Ecto neural progenitor cell (in vitro differentiated cells): ENCODE results near the gene ANKRD53.
A peak's percentile ranks its signal among the peaks of the same experiment; 100 is the strongest.

Experiments
- DNase-seq: peaks from one replicate; pipeline ENCODE4 v3.0.0-alpha.2; 2018; ENCODE audit warnings: low spot score

Gene ANKRD53

DNA sequence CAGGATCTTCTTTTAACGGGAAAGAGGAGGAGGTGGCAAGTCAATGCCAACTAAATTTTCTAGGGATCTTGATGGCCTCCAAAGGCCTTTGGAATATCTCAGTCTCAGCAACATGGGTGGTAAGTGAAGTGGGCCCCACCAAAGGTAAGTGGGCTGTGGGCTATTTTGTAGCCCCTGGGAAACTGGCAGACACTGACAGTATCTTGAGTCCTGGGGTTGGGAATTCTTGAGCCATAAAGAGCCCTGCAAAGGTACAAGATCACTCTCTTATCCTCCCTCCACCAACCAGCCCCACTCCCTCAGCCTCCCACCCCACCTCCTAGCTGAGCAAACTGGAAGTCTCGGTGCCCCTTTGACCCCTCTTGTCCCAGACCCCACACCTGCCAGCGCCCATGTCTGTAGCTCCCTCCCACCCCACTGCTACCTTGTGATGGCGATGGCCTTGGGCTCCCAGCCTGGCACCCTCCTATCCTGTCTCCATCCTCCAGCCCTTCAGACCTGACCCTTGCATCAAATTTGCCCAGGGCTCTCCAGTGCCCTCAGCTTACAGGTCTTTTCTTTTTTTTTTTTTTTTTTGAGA lies 34.2 kb upstream of the ANKRD53 start:
- peak; percentile 44 for DNase-seq

DNA sequence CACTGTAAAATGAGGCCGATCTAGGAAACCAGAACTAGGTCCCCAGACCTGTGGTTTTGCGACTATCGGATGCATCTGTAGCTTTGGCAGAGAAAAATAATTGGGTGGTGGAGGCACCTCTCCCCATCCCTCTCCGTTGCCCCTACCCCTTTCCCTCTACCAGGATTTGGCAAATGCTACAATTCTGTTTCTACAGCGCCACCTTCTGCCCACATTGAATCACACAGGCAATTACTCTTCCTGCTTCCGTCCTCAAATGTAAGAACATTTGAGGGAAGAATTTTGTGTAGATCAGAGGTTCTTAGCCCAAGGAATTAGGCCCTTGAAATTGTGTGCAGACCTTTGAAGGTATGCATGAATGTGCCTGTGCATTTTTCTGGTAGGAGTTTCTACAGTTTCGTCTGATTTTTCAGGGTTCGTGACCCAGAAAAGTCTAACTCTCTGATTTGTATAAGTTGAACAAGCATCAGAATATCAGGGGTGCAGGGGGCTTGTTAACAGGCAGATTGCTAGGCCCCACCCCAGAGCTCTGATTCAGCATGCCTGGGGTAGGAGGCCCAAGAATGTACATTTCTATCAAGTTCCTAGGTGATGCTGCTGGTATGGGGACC lies 31.5 kb upstream of the ANKRD53 start:
- peak; percentile 73 for DNase-seq

- peak; percentile 46 for DNase-seq
Observed at GRCh38 chr2:70947556-70948184, 30.8 kb upstream of the ANKRD53 start.

DNA sequence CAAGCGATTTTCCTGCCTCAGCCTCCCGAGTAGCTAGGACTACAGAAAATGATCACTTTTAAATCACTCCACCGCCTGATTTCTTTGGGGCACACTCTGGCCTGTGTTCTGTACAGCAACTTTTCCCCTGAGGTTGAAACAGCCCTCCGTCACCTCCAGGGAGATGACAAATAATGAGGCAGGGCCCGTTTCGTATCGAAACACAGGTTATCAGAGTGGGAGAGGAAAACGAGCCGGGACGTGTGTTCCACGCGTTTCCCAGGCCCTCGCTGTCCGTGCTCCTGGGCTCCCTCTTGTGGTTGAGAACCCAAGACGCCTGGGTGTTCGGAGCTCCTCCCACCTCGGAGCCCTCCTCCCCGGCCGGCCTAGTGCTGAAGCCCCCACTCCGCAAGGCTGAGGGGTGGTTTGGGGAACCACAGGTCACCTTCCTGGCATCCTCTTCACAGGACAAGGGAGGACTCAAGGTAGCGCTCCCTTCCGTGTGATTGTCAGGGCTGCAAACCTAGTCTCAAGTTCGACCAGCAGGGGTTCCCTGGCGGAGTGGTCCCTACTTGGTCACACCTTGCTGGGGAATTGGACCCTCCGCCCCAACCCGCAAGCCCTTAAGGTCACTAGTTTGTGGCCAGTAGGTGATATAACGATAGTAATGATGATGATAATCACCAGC lies 30.0 kb upstream of the ANKRD53 start:
- peak; percentile 87 for DNase-seq

DNA sequence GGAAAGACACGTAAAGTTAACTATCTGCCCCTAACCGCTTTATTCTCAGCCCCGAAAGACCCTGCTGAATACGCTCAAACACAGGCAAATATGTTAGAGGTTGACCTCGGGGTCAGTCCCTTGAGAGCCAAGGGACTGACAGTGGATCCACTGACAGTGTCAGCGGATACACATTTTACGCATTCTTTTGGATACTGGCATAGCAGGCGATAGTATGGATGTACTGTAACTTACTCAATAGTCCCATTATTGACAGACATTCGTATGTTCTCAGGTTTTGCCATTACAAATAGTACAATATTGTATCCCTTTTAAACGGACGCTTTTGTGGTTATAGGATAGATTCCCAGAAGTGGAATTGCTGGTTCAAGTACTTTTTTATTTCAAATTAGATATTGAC lies 29.3 kb upstream of the ANKRD53 start:
- no peak for DNase-seq

DNA sequence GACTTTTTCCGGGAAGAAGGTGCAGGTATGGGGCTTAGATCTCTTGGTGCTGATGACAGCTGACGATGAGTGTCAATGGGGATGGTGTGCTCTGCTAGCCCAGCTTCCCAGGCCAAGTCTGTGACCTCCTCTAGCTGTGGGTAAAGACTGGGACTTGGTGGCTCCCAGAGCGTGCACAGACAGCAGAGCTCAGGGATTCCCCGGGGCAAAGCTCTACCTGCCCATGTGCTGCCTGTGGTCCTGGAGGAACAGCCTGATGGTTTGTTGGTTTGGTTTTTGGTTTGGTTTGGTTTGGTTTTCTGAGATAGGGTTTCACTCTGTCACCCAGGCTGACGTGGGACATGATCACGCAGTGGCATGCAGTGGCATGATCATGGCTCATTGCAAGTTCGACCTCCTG lies 23.5 kb upstream of the ANKRD53 start:
- DNase-seq, result no peak

DNA sequence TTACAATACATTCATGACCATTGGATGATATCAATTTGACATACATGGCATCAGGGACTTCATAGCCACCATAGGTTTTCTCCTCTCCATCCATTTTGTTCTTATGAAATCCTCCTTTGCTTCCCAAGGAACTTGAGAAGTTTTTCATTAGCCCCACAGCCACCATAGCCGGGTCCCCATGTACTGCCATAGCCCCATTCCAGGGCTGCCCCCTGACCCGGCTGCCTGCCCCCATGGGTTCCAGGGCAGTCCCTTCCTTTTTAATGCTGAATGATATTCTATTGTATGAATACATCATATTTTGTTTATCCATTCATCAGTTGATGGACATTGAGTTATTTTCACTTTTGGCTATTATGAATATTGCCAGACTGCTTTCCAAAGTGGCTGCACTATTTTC lies 22.3 kb upstream of the ANKRD53 start:
- no peak for DNase-seq

GRCh38 chr2:70957798-70958197 lies 20.6 kb upstream of the ANKRD53 start:
- DNase-seq, result no peak

- no peak for DNase-seq
Observed at GRCh38 chr2:70958759-70959158, 19.7 kb upstream of the ANKRD53 start.

- DNase-seq, result peak; percentile 38
Observed at GRCh38 chr2:70959271-70959761, 19.1 kb upstream of the ANKRD53 start.

- peak; percentile 45 for DNase-seq
Observed at GRCh38 chr2:70959851-70960832, 18.3 kb upstream of the ANKRD53 start.

- peak; percentile 42 for DNase-seq
Observed at GRCh38 chr2:70960833-70961647, 17.4 kb upstream of the ANKRD53 start.

DNA sequence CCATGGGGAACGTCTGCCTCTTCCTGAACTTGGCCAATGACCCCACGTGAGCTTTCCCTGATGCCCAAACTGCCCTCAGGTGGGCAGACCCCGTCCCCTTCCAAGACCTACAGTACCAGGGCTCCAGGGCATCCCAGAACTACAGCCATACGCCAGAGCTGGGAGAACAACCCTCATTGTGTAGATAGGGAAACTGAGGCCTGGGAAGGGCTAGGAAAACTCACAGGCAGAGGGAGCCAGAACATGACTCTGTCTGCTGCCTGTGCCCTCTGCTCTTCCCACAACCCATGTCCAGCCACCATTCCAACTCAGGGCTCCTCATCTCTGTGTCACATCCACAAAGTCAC lies 16.8 kb upstream of the ANKRD53 start:
- DNase-seq, result no peak

- DNase-seq, result peak; percentile 47
Observed at GRCh38 chr2:70962211-70962884, 16.1 kb upstream of the ANKRD53 start.

- peak; percentile 31 for DNase-seq
Observed at GRCh38 chr2:70962885-70963878, 15.2 kb upstream of the ANKRD53 start.

- DNase-seq, result no peak
Observed at GRCh38 chr2:70964133-70964532, 14.3 kb upstream of the ANKRD53 start.

GRCh38 chr2:70964596-70965386 lies 13.6 kb upstream of the ANKRD53 start:
- DNase-seq, result peak; percentile 84

DNA sequence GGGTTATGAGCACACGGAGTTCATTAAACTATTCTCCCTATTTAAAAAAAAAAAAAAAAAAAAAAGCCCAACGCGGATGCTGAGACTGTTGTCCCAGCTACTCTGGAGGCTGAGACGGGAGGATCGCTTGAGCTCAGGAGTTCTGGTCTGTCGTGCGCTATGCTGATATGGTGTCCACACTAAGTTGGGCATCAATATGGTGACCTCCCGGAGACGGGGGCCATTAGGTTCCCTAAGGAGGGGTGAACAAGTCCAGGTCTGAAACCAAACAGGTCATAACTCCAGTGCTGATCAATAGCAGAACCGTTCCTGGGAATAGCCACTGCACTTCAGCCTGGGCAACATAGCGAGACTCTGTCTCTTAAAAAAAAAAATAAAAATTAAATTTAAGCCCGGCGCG lies 12.9 kb upstream of the ANKRD53 start:
- DNase-seq, result peak; percentile 36
